GM21717 (cell line): ENCODE measurements around the gene FUT7.
"Not testable (repeated sequence)": the region's sequence is repeated elsewhere in the genome, so short reads cannot be mapped to it uniquely, and the experiment has no call there.

Experiments used
- ATAC-seq: cut with Tn5 transposase; IDR thresholded peaks from one replicate; pipeline ENCODE4 v1.9.1; 2021; ENCODE audit warnings: mild to moderate bottlenecking, moderate library complexity; ENCODE audit not compliant: unreplicated experiment

Gene FUT7

GRCh38 chr9:137034039-137034708 lies 2.3 kb upstream of the FUT7 start:
- ATAC-seq = no peak

- ATAC-seq = not testable (repeated sequence)
Measured at GRCh38 chr9:137033481-137033880, 1.6 kb upstream of the FUT7 start.

GRCh38 chr9:137032858-137033257 lies 970 bp upstream of the FUT7 start:
- ATAC-seq = no peak

- no peak for ATAC-seq
Measured at GRCh38 chr9:137030538-137031527, 1.1 kb downstream of the FUT7 start.

- no peak for ATAC-seq
Measured at GRCh38 chr9:137030006-137030405, 1.9 kb downstream of the FUT7 start.

- ATAC-seq = no peak
Measured at GRCh38 chr9:137029058-137029936, 2.6 kb downstream of the FUT7 start.

GRCh38 chr9:137028263-137029057 lies 3.4 kb downstream of the FUT7 start:
- ATAC-seq = no peak

- ATAC-seq = no peak
Measured at GRCh38 chr9:137027369-137028262, 4.3 kb downstream of the FUT7 start, which contains the start of gene ABCA2. ABCA2 (minus strand) TSS chr9:137028237; CDS start chr9:137028140, 97 bp downstream.

- ATAC-seq = no peak
Measured at GRCh38 chr9:137026828-137027227, 5.1 kb downstream of the FUT7 start.

GRCh38 chr9:137026384-137026783 lies 5.5 kb downstream of the FUT7 start:
- no peak for ATAC-seq

- no peak for ATAC-seq
Measured at GRCh38 chr9:137025517-137025966, 6.3 kb downstream of the FUT7 start.

- ATAC-seq = no peak
Measured at GRCh38 chr9:137023583-137023991, 8.3 kb downstream of the FUT7 start.

GRCh38 chr9:137023157-137023556 lies 8.7 kb downstream of the FUT7 start:
- no peak for ATAC-seq

GRCh38 chr9:137022662-137023008 lies 9.3 kb downstream of the FUT7 start:
- ATAC-seq = no peak

- no peak for ATAC-seq
Measured at GRCh38 chr9:137021979-137022661, 9.8 kb downstream of the FUT7 start.

- ATAC-seq = no peak
Measured at GRCh38 chr9:137021568-137021978, 10.3 kb downstream of the FUT7 start.

GRCh38 chr9:137020771-137021567 lies 10.9 kb downstream of the FUT7 start:
- ATAC-seq = no peak
